ENCODE results near the gene HK1.

DNA sequence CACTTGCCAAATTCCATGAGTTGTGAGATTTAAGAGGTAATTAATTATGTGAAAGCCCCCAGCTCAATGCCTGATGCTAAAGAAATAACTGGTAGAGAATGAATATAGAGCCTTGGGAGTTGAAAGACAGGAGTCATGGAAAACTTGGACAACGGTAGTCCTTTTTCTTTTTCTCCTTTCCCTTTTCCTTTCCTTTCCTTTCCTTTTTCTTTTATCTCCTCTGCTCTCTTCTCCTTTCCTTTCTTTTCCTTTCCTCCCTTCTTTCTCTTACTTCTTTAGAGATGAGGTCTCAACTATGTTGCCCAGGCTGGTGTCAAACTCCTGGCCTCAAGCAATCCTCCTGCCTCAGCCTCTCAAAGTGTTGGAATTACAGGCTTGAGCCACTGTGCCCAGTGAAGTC lies 165.1 kb downstream of the HK1 start:
- no peak for TF ChIP-seq POLR2A (IDR thresholded peaks at IDR 0.05)
- no peak for TF ChIP-seq CTCF (IDR thresholded peaks at IDR 0.05)
